Nephron progenitor cell (in vitro differentiated cells): ENCODE results near the gene MAPK7.

ENCODE experiments used
- DNase-seq: peaks from one replicate; pipeline ENCODE4 v3.0.0; 2021
- H3K27ac Mint-ChIP-seq: 2 replicates; pipeline ENCODE4 v1.8.0; 2021; ENCODE audit warnings: mild to moderate bottlenecking, moderate library complexity, mixed read lengths
- H3K27me3 Mint-ChIP-seq: 2 replicates; pipeline ENCODE4 v1.8.0; 2021; ENCODE audit warnings: mild to moderate bottlenecking, low read depth, mixed read lengths; ENCODE audit not compliant: poor library complexity
- H3K36me3 Mint-ChIP-seq: 2 replicates; pipeline ENCODE4 v1.8.0; 2021; ENCODE audit warnings: low read depth, mixed read lengths
- H3K4me1 Mint-ChIP-seq: 2 replicates; pipeline ENCODE4 v1.8.0; 2021; ENCODE audit warnings: mixed read lengths
- H3K4me3 Mint-ChIP-seq: 2 replicates; pipeline ENCODE4 v1.8.0; 2021; ENCODE audit warnings: mild to moderate bottlenecking, moderate library complexity, mixed read lengths
- H3K9me3 Mint-ChIP-seq: 2 replicates; pipeline ENCODE4 v1.8.0; 2021; ENCODE audit warnings: mild to moderate bottlenecking, moderate library complexity, mixed read lengths
- CTCF ChIP-seq: fragments of 200-600 bp; sonication (generic); IDR thresholded peaks from 2 replicates; pipeline ENCODE4 v1.5.0; 2021; ENCODE audit warnings: antibody characterized with exemption

The MAPK7 gene

GRCh38 chr17:19371259-19372010 is 6.9 kb upstream of the MAPK7 start:
- no peak for TF ChIP-seq CTCF
- H3K4me1 Mint-ChIP-seq: peaks cover 29% of the 10 kb centered on the region
- H3K27ac Mint-ChIP-seq: peak overlapping the region; percentile 68
- H3K27me3 Mint-ChIP-seq: no peaks in the 10 kb centered on the region
- DNase-seq: no peak
- no peaks in the 10 kb centered on the region for H3K9me3 Mint-ChIP-seq
- H3K36me3 Mint-ChIP-seq: no peaks in the 10 kb centered on the region
- H3K4me3 Mint-ChIP-seq: no peak overlapping the region

GRCh38 chr17:19372011-19372370 is 6.3 kb upstream of the MAPK7 start:
- no peaks in the 10 kb centered on the region for H3K36me3 Mint-ChIP-seq
- no peak overlapping the region for H3K4me3 Mint-ChIP-seq
- no peak for DNase-seq
- H3K4me1 Mint-ChIP-seq: peaks cover 34% of the 10 kb centered on the region
- no peaks in the 10 kb centered on the region for H3K27me3 Mint-ChIP-seq
- TF ChIP-seq CTCF: no peak
- no peaks in the 10 kb centered on the region for H3K9me3 Mint-ChIP-seq
- H3K27ac Mint-ChIP-seq: no peak overlapping the region

GRCh38 chr17:19372439-19372838 is 5.9 kb upstream of the MAPK7 start:
- H3K9me3 Mint-ChIP-seq: no peaks in the 10 kb centered on the region
- no peaks in the 10 kb centered on the region for H3K27me3 Mint-ChIP-seq
- DNase-seq: no peak
- H3K4me1 Mint-ChIP-seq: peaks cover 37% of the 10 kb centered on the region
- no peak overlapping the region for H3K27ac Mint-ChIP-seq
- TF ChIP-seq CTCF: no peak
- no peaks in the 10 kb centered on the region for H3K36me3 Mint-ChIP-seq
- no peak overlapping the region for H3K4me3 Mint-ChIP-seq

- no peak overlapping the region for H3K4me3 Mint-ChIP-seq
- H3K27me3 Mint-ChIP-seq: no peaks in the 10 kb centered on the region
- H3K36me3 Mint-ChIP-seq: no peaks in the 10 kb centered on the region
- H3K4me1 Mint-ChIP-seq: peaks cover 37% of the 10 kb centered on the region
- DNase-seq: no peak
- no peak for TF ChIP-seq CTCF
- no peak overlapping the region for H3K27ac Mint-ChIP-seq
- no peaks in the 10 kb centered on the region for H3K9me3 Mint-ChIP-seq
Measured at GRCh38 chr17:19372866-19373504, 5.3 kb upstream of the MAPK7 start.

- H3K4me1 Mint-ChIP-seq: peaks cover 39% of the 10 kb centered on the region
- H3K27me3 Mint-ChIP-seq: no peaks in the 10 kb centered on the region
- H3K9me3 Mint-ChIP-seq: no peaks in the 10 kb centered on the region
Measured at GRCh38 chr17:19374136-19374535, 4.2 kb upstream of the MAPK7 start.

More at GRCh38 chr17:19374136-19374535, 4.2 kb upstream of the MAPK7 start:
- H3K27ac Mint-ChIP-seq: no peak overlapping the region
- TF ChIP-seq CTCF: no peak
- H3K36me3 Mint-ChIP-seq: peaks cover under 1% of the 10 kb centered on the region
- DNase-seq: no peak
- H3K4me3 Mint-ChIP-seq: no peak overlapping the region
